PC-3 (cell line): ENCODE measurements around the gene BTBD2. TPM values are rescaled to one million over a fixed set of nuclear protein-coding genes. Genes with fewer than 3 reads are reported as not detected.

ENCODE experiments used
- ATAC-seq: fragments of 200-7000 bp; cut with Tn5 transposase; 2 replicates; pipeline ENCODE4 v1.9.1; 2020; ENCODE audit warnings: mild to moderate bottlenecking, moderate library complexity
- BruUV-seq: library from RNA; stranded (reverse); fragments of 400-500 nt; replicated peaks from 2 replicates; lab custom pipeline; 2021; lab: Mats Ljungman, UMichigan
- CTCF ChIA-PET: fragments of 300-600 bp; sonication (Branson Sonifier 250); formaldehyde crosslinking; loops from one replicate; lab custom pipeline; 2022; ENCODE audit warnings: antibody characterized with exemption; lab: Charles Lee
- POLR2A ChIA-PET: fragments of 300-600 bp; sonication (Branson Sonifier 250); formaldehyde crosslinking; loops from one replicate; lab custom pipeline; 2022; ENCODE audit warnings: antibody characterized with exemption; ENCODE audit not compliant: unreplicated experiment; lab: Charles Lee
- DNase-seq: peaks from one replicate; pipeline ENCODE4 v3.0.0-alpha.2; 2015
- H2AFZ ChIP-seq: fragments of 300-600 bp; sonication (generic); 2 replicates; pipeline ENCODE4 v1.6.0; 2016; ENCODE audit warnings: antibody characterized with exemption, low read length
- H3F3A ChIP-seq: fragments of 300-600 bp; sonication (generic); one replicate; pipeline ENCODE4 v1.6.0; 2017; ENCODE audit warnings: antibody characterized with exemption, low read length, control low read depth, mild to moderate bottlenecking; ENCODE audit not compliant: unreplicated experiment
- H3K27ac ChIP-seq: fragments of 300-600 bp; sonication (generic); 2 replicates; pipeline ENCODE4 v1.5.1; 2016; ENCODE audit warnings: mild to moderate bottlenecking, low read length
- H3K27me3 ChIP-seq: fragments of 300-600 bp; sonication (generic); 2 replicates; pipeline ENCODE4 v1.6.1; 2016; ENCODE audit warnings: low read length, mixed read lengths
- H3K36me3 ChIP-seq: fragments of 300-600 bp; sonication (generic); 2 replicates; pipeline ENCODE4 v1.6.1; 2016; ENCODE audit warnings: low read depth, mixed run types, low read length, mixed read lengths
- H3K4me1 ChIP-seq: fragments of 300-600 bp; sonication (generic); 2 replicates; pipeline ENCODE4 v1.5.1; 2016; ENCODE audit warnings: low read length; ENCODE audit not compliant: insufficient read depth
- H3K4me2 ChIP-seq: fragments of 300-600 bp; sonication (generic); 2 replicates; pipeline ENCODE4 v1.6.0; 2016; ENCODE audit warnings: low read length
- H3K4me3 ChIP-seq: fragments of 300-600 bp; sonication (generic); 2 replicates; pipeline ENCODE4 v1.5.1; 2016; ENCODE audit warnings: mild to moderate bottlenecking, low read length, mixed read lengths
- H3K79me2 ChIP-seq: fragments of 300-600 bp; sonication (generic); 2 replicates; pipeline ENCODE4 v1.6.1; 2017; ENCODE audit warnings: low read length, mixed read lengths
- H3K9ac ChIP-seq: fragments of 300-600 bp; sonication (generic); 2 replicates; pipeline ENCODE4 v1.6.0; 2016; ENCODE audit warnings: mild to moderate bottlenecking, low read length
- H3K9me2 ChIP-seq: fragments of 300-600 bp; sonication (generic); replicated peaks from 2 replicates; pipeline ENCODE4 v1.6.1; 2016; ENCODE audit warnings: mixed run types, low read length, mixed read lengths
- H3K9me3 ChIP-seq: fragments of 300-600 bp; sonication (generic); 2 replicates; pipeline ENCODE4 v1.6.1; 2016; ENCODE audit warnings: low read length, mixed read lengths
- H4K20me1 ChIP-seq: fragments of 300-600 bp; sonication (generic); 2 replicates; pipeline ENCODE4 v1.6.1; 2016; ENCODE audit warnings: low read length, mixed read lengths
- CTCF ChIP-seq: fragments of 300-600 bp; sonication (generic); conservative IDR thresholded peaks from 2 replicates; pipeline ENCODE4 v1.5.1; 2017; ENCODE audit warnings: antibody characterized with exemption, low read depth, mild to moderate bottlenecking, low read length
- EZH2 ChIP-seq: fragments of 300-600 bp; sonication (generic); IDR thresholded peaks from one replicate; pipeline ENCODE4 v1.6.1; 2017; ENCODE audit warnings: antibody characterized with exemption, mild to moderate bottlenecking, low read length; ENCODE audit not compliant: unreplicated experiment
- EZH2phosphoT487 ChIP-seq: fragments of 300-600 bp; sonication (generic); IDR thresholded peaks from 2 replicates; pipeline ENCODE4 v1.6.1; 2018; ENCODE audit warnings: mild to moderate bottlenecking, antibody characterized with exemption, low read length, borderline replicate concordance
- intact Hi-C: fragments of 100-400 bp; cut with micrococcal nuclease; formaldehyde crosslinking; loops from 2 replicates; pipeline ENCODE4 v1.9.0; 2023
- total RNA-seq: library from RNA; depleted of rRNA; stranded (reverse); fragments of >200 nt; gene quantifications from 2 replicates; pipeline ENCODE4 v1.2.3, GENCODE V29; 2014

BTBD2 gene
- total RNA-seq, 1 experiment from 2014 or later, result 72.0 TPM

GRCh38 chr19:1959928-1960589 lies 55.5 kb downstream of the BTBD2 start:
- Histone ChIP-seq H3K79me2 (peaks cover 14% of the 10 kb centered on the region), H3K4me3 (no peak overlapping the region), H3K9ac (no peak overlapping the region), H3F3A (no peaks in the 10 kb centered on the region), H2AFZ (no peak overlapping the region), H3K27ac (no peak overlapping the region), H4K20me1 (no peaks in the 10 kb centered on the region), H3K4me2 (no peak overlapping the region), H3K9me3 (no peaks in the 10 kb centered on the region), H3K27me3 (no peaks in the 10 kb centered on the region), H3K4me1 (no peaks in the 10 kb centered on the region), H3K9me2 (no peaks in the 10 kb centered on the region), H3K36me3 (no peaks in the 10 kb centered on the region)
- TF ChIP-seq EZH2, result no peak
- TF ChIP-seq CTCF, result no peak
- no peak for TF ChIP-seq EZH2phosphoT487
- CTCF ChIA-PET, result no interaction called here
- DNase-seq, result no peak
- POLR2A ChIA-PET, result no interaction called here
- ATAC-seq, result no peak
- no TSS peak for BruUV-seq
- intact Hi-C loops, result no loop called here

- peaks cover 37% of the 10 kb centered on the region for H3K79me2 ChIP-seq
- no peak overlapping the region for H3K4me2 ChIP-seq
- ATAC-seq (no peak), DNase-seq (no peak)
- CTCF ChIA-PET, result no interaction called here
- H3F3A ChIP-seq, result no peaks in the 10 kb centered on the region
- BruUV-seq, result no TSS peak
- H3K4me1 ChIP-seq, result no peaks in the 10 kb centered on the region
- POLR2A ChIA-PET, result no interaction called here
- H4K20me1 ChIP-seq, result no peaks in the 10 kb centered on the region
- H3K36me3 ChIP-seq, result no peaks in the 10 kb centered on the region
- H3K27me3 ChIP-seq, result no peaks in the 10 kb centered on the region
- no peaks in the 10 kb centered on the region for H3K9me2 ChIP-seq
- intact Hi-C loops, result no loop called here
- H3K4me3 ChIP-seq, result no peak overlapping the region
- H3K27ac ChIP-seq, result no peak overlapping the region
- no peak overlapping the region for H3K9ac ChIP-seq
- TF ChIP-seq CTCF (no peak), EZH2 (no peak), EZH2phosphoT487 (no peak)
- no peaks in the 10 kb centered on the region for H3K9me3 ChIP-seq
- no peak overlapping the region for H2AFZ ChIP-seq
These were observed 57.8 kb downstream of the BTBD2 start for GRCh38 chr19:1957562-1958248.
